ENCODE measurements around the gene CDKAL1. TPM values are rescaled to one million over a fixed set of nuclear protein-coding genes. Genes with fewer than 3 reads are reported as not detected.
A peak's percentile ranks its signal among the peaks of the same experiment; 100 is the strongest.

Gene CDKAL1
- total RNA-seq, 2 donors from 2014 or later: 23.5 to 26.4 TPM

GRCh38 chr6:20811109-20811761 is 277.0 kb downstream of the CDKAL1 start:
- H3K36me3 Mint-ChIP-seq (ENCODE audit: low read depth): peaks cover 9% of the 10 kb centered on the region
- Histone ChIP-seq H3K9ac (ENCODE audit: extremely low read depth, low read length, poor library complexity, severe bottlenecking) (peak overlapping the region; percentile 65), H3K4me1 (ENCODE audit: control insufficient read depth, insufficient read depth, low read length) (peaks cover 4% of the 10 kb centered on the region), H3K27me3 (ENCODE audit: control insufficient read depth, insufficient read depth, low read length, poor library complexity, severe bottlenecking) (no peaks in the 10 kb centered on the region), H3K9me3 (ENCODE audit: control insufficient read depth, low read length) (peaks cover 31% of the 10 kb centered on the region), H3K36me3 (ENCODE audit: control insufficient read depth, insufficient read depth, low read length) (peaks cover 4% of the 10 kb centered on the region), H3K4me3 (ENCODE audit: low read length) (peak overlapping the region; percentile 54), H3K27ac (ENCODE audit: low read depth, low read length) (peak overlapping the region; percentile 40)
- peaks cover 24% of the 10 kb centered on the region for H3K4me1 Mint-ChIP-seq
- 0 to 3% methylated on average over 2 to 5 of the region's 6 CpGs for WGBS, 2 experiments (ENCODE audit: insufficient coverage in 1 of 2, insufficient read length in 1 of 2)
- peak; percentile 80 for DNase-seq
- peaks cover 22% of the 10 kb centered on the region for H3K9me3 Mint-ChIP-seq
- peak overlapping the region; percentile 94 for H3K27ac Mint-ChIP-seq
- H3K4me3 Mint-ChIP-seq: peak overlapping the region; percentile 22
- no peaks in the 10 kb centered on the region for H3K27me3 Mint-ChIP-seq (ENCODE audit: insufficient read depth)
- TF ChIP-seq CTCF (conservative IDR thresholded peaks at IDR 0.05): no peak

GRCh38 chr6:20812776-20813175 is 278.5 kb downstream of the CDKAL1 start:
- Mint-ChIP-seq H3K9me3 (peaks cover 10% of the 10 kb centered on the region), H3K4me3 (no peak overlapping the region), H3K27me3 (ENCODE audit: insufficient read depth) (no peaks in the 10 kb centered on the region), H3K36me3 (ENCODE audit: low read depth) (peaks cover 2% of the 10 kb centered on the region), H3K27ac (no peak overlapping the region), H3K4me1 (peaks cover 25% of the 10 kb centered on the region)
- H3K9me3 ChIP-seq (ENCODE audit: control insufficient read depth, low read length): peaks cover 15% of the 10 kb centered on the region
- no peak for DNase-seq
- H3K36me3 ChIP-seq (ENCODE audit: control insufficient read depth, insufficient read depth, low read length): no peaks in the 10 kb centered on the region
- no peak overlapping the region for H3K9ac ChIP-seq (ENCODE audit: extremely low read depth, low read length, poor library complexity, severe bottlenecking)
- no CpG with 5 or more reads among the region's 2 CpGs for WGBS, 2 experiments (ENCODE audit: insufficient coverage in 1 of 2, insufficient read length in 1 of 2)
- no peak overlapping the region for H3K27ac ChIP-seq (ENCODE audit: low read depth, low read length)
- peaks cover 4% of the 10 kb centered on the region for H3K4me1 ChIP-seq (ENCODE audit: control insufficient read depth, insufficient read depth, low read length)
- TF ChIP-seq CTCF (conservative IDR thresholded peaks at IDR 0.05): no peak
- H3K4me3 ChIP-seq (ENCODE audit: low read length): peak overlapping the region; percentile 26
- no peaks in the 10 kb centered on the region for H3K27me3 ChIP-seq (ENCODE audit: control insufficient read depth, insufficient read depth, low read length, poor library complexity, severe bottlenecking)

GRCh38 chr6:20814494-20814893 is 280.2 kb downstream of the CDKAL1 start:
- H3K9me3 ChIP-seq (ENCODE audit: control insufficient read depth, low read length): peaks cover 14% of the 10 kb centered on the region
- Mint-ChIP-seq H3K27ac (no peak overlapping the region), H3K36me3 (ENCODE audit: low read depth) (peaks cover 2% of the 10 kb centered on the region), H3K4me1 (peaks cover 19% of the 10 kb centered on the region), H3K27me3 (ENCODE audit: insufficient read depth) (no peaks in the 10 kb centered on the region), H3K4me3 (no peak overlapping the region), H3K9me3 (peaks cover 10% of the 10 kb centered on the region)
- H3K27me3 ChIP-seq (ENCODE audit: control insufficient read depth, insufficient read depth, low read length, poor library complexity, severe bottlenecking): no peaks in the 10 kb centered on the region
- H3K4me1 ChIP-seq (ENCODE audit: control insufficient read depth, insufficient read depth, low read length): peaks cover 4% of the 10 kb centered on the region
- no peak overlapping the region for H3K4me3 ChIP-seq (ENCODE audit: low read length)
- no peak for TF ChIP-seq CTCF (conservative IDR thresholded peaks at IDR 0.05)
- no peak for DNase-seq
- no peak overlapping the region for H3K27ac ChIP-seq (ENCODE audit: low read depth, low read length)
- no peaks in the 10 kb centered on the region for H3K36me3 ChIP-seq (ENCODE audit: control insufficient read depth, insufficient read depth, low read length)
- no peak overlapping the region for H3K9ac ChIP-seq (ENCODE audit: extremely low read depth, low read length, poor library complexity, severe bottlenecking)
- 92% methylated on average over 4 of the region's 4 CpGs; no CpG with 5 or more reads in 1 of the 2 experiments for WGBS, 2 experiments (ENCODE audit: insufficient coverage in 1 of 2, insufficient read length in 1 of 2)

All from endodermal cell (in vitro differentiated cells).